ENCODE results near the gene NTN1. TPM values are rescaled to one million over a fixed set of nuclear protein-coding genes. Genes with fewer than 3 reads are reported as not detected.

The NTN1 gene
- total RNA-seq, 2 donors from 2014 or later: 0.63 to 0.87 TPM

GRCh38 chr17:9261081-9262012 is 240.0 kb downstream of the NTN1 start:
- no peaks in the 10 kb centered on the region for H3K27me3 Mint-ChIP-seq
- no peaks in the 10 kb centered on the region for H3K36me3 Mint-ChIP-seq (ENCODE audit: low read depth)
- no peak overlapping the region for H3K4me3 Mint-ChIP-seq
- ATAC-seq (replicated peaks): no peak
- peaks cover 3% of the 10 kb centered on the region for H3K9me3 Mint-ChIP-seq
- no peak overlapping the region for H3K27ac Mint-ChIP-seq
- H3K4me1 Mint-ChIP-seq: peaks cover 8% of the 10 kb centered on the region

- no peak overlapping the region for H3K27ac Mint-ChIP-seq
- no peaks in the 10 kb centered on the region for H3K36me3 Mint-ChIP-seq (ENCODE audit: low read depth)
- no peaks in the 10 kb centered on the region for H3K27me3 Mint-ChIP-seq
- peaks cover 3% of the 10 kb centered on the region for H3K9me3 Mint-ChIP-seq
- no peaks in the 10 kb centered on the region for H3K4me1 Mint-ChIP-seq
- H3K4me3 Mint-ChIP-seq: no peak overlapping the region
- ATAC-seq (replicated peaks): no peak
These were observed 244.8 kb downstream of the NTN1 start for GRCh38 chr17:9266031-9266680.

- Mint-ChIP-seq H3K27ac (no peak overlapping the region), H3K27me3 (no peaks in the 10 kb centered on the region), H3K9me3 (peaks cover 3% of the 10 kb centered on the region), H3K4me1 (no peaks in the 10 kb centered on the region), H3K36me3 (ENCODE audit: low read depth) (no peaks in the 10 kb centered on the region), H3K4me3 (no peak overlapping the region)
- no peak for ATAC-seq (replicated peaks)
These were observed 245.4 kb downstream of the NTN1 start for GRCh38 chr17:9266697-9267117.

- no peak for ATAC-seq (replicated peaks)
- Mint-ChIP-seq H3K4me3 (no peak overlapping the region), H3K4me1 (peaks cover 2% of the 10 kb centered on the region), H3K27me3 (no peaks in the 10 kb centered on the region), H3K27ac (no peak overlapping the region), H3K36me3 (ENCODE audit: low read depth) (no peaks in the 10 kb centered on the region), H3K9me3 (peaks cover 3% of the 10 kb centered on the region)
These were observed 247.2 kb downstream of the NTN1 start for GRCh38 chr17:9268546-9268945.

GRCh38 chr17:9269350-9270035 is 248.2 kb downstream of the NTN1 start:
- H3K27ac Mint-ChIP-seq: no peak overlapping the region
- peaks cover 10% of the 10 kb centered on the region for H3K4me1 Mint-ChIP-seq
- no peaks in the 10 kb centered on the region for H3K27me3 Mint-ChIP-seq
- ATAC-seq (replicated peaks): no peak
- no peaks in the 10 kb centered on the region for H3K36me3 Mint-ChIP-seq (ENCODE audit: low read depth)
- H3K9me3 Mint-ChIP-seq: no peaks in the 10 kb centered on the region
- H3K4me3 Mint-ChIP-seq: no peak overlapping the region

GRCh38 chr17:9270921-9271320 is 249.6 kb downstream of the NTN1 start:
- no peak for ATAC-seq (replicated peaks)
- H3K27ac Mint-ChIP-seq: no peak overlapping the region
- no peaks in the 10 kb centered on the region for H3K27me3 Mint-ChIP-seq
- H3K9me3 Mint-ChIP-seq: no peaks in the 10 kb centered on the region
- no peak overlapping the region for H3K4me3 Mint-ChIP-seq
- no peaks in the 10 kb centered on the region for H3K36me3 Mint-ChIP-seq (ENCODE audit: low read depth)
- peaks cover 16% of the 10 kb centered on the region for H3K4me1 Mint-ChIP-seq

- Mint-ChIP-seq H3K4me3 (no peak overlapping the region), H3K27ac (no peak overlapping the region), H3K36me3 (ENCODE audit: low read depth) (no peaks in the 10 kb centered on the region), H3K4me1 (peaks cover 16% of the 10 kb centered on the region), H3K27me3 (no peaks in the 10 kb centered on the region), H3K9me3 (no peaks in the 10 kb centered on the region)
- ATAC-seq (replicated peaks): no peak
These were observed 250.7 kb downstream of the NTN1 start for GRCh38 chr17:9271989-9272388.

GRCh38 chr17:9272501-9273200 is 251.3 kb downstream of the NTN1 start:
- Mint-ChIP-seq H3K4me3 (no peak overlapping the region), H3K9me3 (no peaks in the 10 kb centered on the region), H3K27me3 (no peaks in the 10 kb centered on the region), H3K27ac (no peak overlapping the region), H3K4me1 (peaks cover 16% of the 10 kb centered on the region), H3K36me3 (ENCODE audit: low read depth) (no peaks in the 10 kb centered on the region)
- ATAC-seq (replicated peaks): no peak

- Mint-ChIP-seq H3K27ac (peak overlapping the region; percentile 86), H3K9me3 (no peaks in the 10 kb centered on the region), H3K4me1 (peaks cover 16% of the 10 kb centered on the region), H3K36me3 (ENCODE audit: low read depth) (no peaks in the 10 kb centered on the region), H3K4me3 (peak overlapping the region; percentile 73), H3K27me3 (no peaks in the 10 kb centered on the region)
- ATAC-seq (replicated peaks): peak; percentile 95
These were observed 252.4 kb downstream of the NTN1 start for GRCh38 chr17:9273428-9274391.

GRCh38 chr17:9274973-9275372 is 253.7 kb downstream of the NTN1 start:
- Mint-ChIP-seq H3K4me3 (peak overlapping the region; percentile 5), H3K4me1 (peaks cover 16% of the 10 kb centered on the region), H3K9me3 (no peaks in the 10 kb centered on the region), H3K36me3 (ENCODE audit: low read depth) (no peaks in the 10 kb centered on the region), H3K27me3 (no peaks in the 10 kb centered on the region), H3K27ac (peak overlapping the region; percentile 5)
- no peak for ATAC-seq (replicated peaks)

GRCh38 chr17:9279893-9280292 is 258.6 kb downstream of the NTN1 start:
- H3K36me3 Mint-ChIP-seq (ENCODE audit: low read depth): no peaks in the 10 kb centered on the region
- H3K27me3 Mint-ChIP-seq: no peaks in the 10 kb centered on the region
- H3K4me1 Mint-ChIP-seq: peaks cover 6% of the 10 kb centered on the region
- H3K9me3 Mint-ChIP-seq: no peaks in the 10 kb centered on the region
- no peak for ATAC-seq (replicated peaks)
- H3K27ac Mint-ChIP-seq: no peak overlapping the region
- H3K4me3 Mint-ChIP-seq: no peak overlapping the region

- no peak for ATAC-seq (replicated peaks)
- Mint-ChIP-seq H3K9me3 (no peaks in the 10 kb centered on the region), H3K4me1 (peaks cover 5% of the 10 kb centered on the region), H3K27ac (no peak overlapping the region), H3K4me3 (no peak overlapping the region), H3K27me3 (no peaks in the 10 kb centered on the region), H3K36me3 (ENCODE audit: low read depth) (no peaks in the 10 kb centered on the region)
These were observed 262.6 kb downstream of the NTN1 start for GRCh38 chr17:9283909-9284308.

- H3K4me1 Mint-ChIP-seq: peaks cover 12% of the 10 kb centered on the region
- H3K36me3 Mint-ChIP-seq (ENCODE audit: low read depth): no peaks in the 10 kb centered on the region
- H3K27ac Mint-ChIP-seq: no peak overlapping the region
- no peak for ATAC-seq (replicated peaks)
- H3K4me3 Mint-ChIP-seq: no peak overlapping the region
- H3K27me3 Mint-ChIP-seq: no peaks in the 10 kb centered on the region
- no peaks in the 10 kb centered on the region for H3K9me3 Mint-ChIP-seq
These were observed 263.6 kb downstream of the NTN1 start for GRCh38 chr17:9284884-9285283.
